ENCODE data around the gene TPP2.

Gene TPP2

DNA sequence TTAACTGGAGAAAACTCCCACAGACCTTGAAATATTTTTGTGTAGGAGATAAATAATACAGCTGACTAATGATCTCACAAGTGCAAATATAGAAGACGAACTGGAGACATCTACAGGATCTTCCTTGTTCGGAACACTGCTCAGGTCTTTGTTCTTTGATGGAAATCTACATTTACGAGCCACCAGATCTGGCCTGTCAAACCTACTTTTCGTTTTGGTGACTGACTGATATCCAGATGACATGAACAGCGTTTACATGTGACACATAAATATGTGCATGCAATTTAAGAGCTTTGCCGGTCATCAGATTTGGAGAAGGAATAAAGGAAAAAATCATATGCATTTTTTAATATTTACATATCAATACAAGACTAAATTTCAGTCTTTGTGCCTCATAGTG is 24.5 kb upstream of the TPP2 start:
- DNase-seq (ENCODE audit: low read depth in 2 of 2) = no peak
- no peak overlapping the region for H3K4me3 ChIP-seq (replicated peaks in 1 of 2; ENCODE audit: low read depth in 2 of 2, low read length in 2 of 2)
- TF ChIP-seq, protein P1, sequence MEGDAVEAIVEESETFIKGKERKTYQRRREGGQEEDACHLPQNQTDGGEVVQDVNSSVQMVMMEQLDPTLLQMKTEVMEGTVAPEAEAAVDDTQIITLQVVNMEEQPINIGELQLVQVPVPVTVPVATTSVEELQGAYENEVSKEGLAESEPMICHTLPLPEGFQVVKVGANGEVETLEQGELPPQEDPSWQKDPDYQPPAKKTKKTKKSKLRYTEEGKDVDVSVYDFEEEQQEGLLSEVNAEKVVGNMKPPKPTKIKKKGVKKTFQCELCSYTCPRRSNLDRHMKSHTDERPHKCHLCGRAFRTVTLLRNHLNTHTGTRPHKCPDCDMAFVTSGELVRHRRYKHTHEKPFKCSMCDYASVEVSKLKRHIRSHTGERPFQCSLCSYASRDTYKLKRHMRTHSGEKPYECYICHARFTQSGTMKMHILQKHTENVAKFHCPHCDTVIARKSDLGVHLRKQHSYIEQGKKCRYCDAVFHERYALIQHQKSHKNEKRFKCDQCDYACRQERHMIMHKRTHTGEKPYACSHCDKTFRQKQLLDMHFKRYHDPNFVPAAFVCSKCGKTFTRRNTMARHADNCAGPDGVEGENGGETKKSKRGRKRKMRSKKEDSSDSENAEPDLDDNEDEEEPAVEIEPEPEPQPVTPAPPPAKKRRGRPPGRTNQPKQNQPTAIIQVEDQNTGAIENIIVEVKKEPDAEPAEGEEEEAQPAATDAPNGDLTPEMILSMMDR (IDR thresholded peaks at IDR 0.05; ENCODE audit: low read depth, low read length) = no peak

DNA sequence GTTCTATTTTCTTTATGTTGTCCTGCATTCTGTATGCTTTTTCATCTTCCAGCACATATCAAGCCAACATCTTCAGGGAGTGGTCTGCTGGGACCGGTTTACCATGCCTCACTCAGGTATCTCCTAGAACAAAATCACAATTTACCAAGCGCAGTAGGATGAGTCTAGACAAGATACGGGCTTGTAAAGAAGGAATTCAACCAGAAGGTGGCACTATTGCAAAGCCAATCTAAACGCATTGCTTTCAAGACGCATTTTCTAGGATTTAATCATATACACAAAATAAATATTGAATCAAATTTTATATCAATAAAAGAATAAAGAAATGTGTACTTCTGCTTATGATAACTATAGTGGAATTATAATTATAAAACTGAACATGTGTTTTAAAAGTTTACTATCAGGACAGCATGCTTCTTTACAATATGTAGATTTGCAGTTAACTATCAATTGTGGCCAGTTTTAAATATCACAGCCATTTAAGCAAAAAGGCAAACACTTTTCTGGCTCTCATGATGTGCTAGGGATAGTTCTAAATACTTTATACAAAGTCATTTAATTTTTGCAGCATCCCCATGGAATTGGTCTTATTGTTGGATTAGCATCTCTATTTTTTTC is 16.1 kb upstream of the TPP2 start:
- no peak overlapping the region for H3K4me3 ChIP-seq (replicated peaks in 1 of 2; ENCODE audit: low read depth in 2 of 2, low read length in 2 of 2)
- DNase-seq (ENCODE audit: low read depth in 2 of 2) = peak; percentile 83 to 88
- TF ChIP-seq, protein P1 (IDR thresholded peaks at IDR 0.05; ENCODE audit: low read depth, low read length) = peak; percentile 63

DNA sequence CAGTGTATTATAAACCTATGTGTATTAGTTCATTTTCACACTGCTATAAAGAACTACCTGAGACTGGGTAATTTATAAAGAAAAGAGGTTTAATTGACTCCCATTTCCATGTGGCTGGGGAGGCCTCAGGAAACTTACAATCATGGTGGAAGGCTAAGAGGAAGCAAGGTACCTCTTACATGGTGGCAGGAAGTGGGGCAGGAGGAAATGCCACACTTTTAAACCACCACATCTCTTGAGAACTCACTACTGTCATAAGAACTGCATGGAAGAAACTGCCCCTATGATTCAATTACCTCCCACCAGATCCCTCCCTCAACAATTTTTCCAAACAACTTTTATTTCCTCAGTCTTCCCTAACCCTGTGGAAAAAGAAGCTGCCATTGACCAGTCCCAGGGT is 14.5 kb upstream of the TPP2 start:
- H3K4me3 ChIP-seq (replicated peaks in 1 of 2; ENCODE audit: low read depth in 2 of 2, low read length in 2 of 2) = no peak overlapping the region
- TF ChIP-seq, protein P1 (IDR thresholded peaks at IDR 0.05; ENCODE audit: low read depth, low read length) = no peak
- DNase-seq (ENCODE audit: low read depth in 2 of 2) = no peak

GRCh38 chr13:102584434-102584833 is 12.4 kb upstream of the TPP2 start:
- TF ChIP-seq, protein P1 (IDR thresholded peaks at IDR 0.05; ENCODE audit: low read depth, low read length) = no peak
- no peak overlapping the region for H3K4me3 ChIP-seq (replicated peaks in 1 of 2; ENCODE audit: low read depth in 2 of 2, low read length in 2 of 2)
- DNase-seq (ENCODE audit: low read depth in 2 of 2) = no peak

DNA sequence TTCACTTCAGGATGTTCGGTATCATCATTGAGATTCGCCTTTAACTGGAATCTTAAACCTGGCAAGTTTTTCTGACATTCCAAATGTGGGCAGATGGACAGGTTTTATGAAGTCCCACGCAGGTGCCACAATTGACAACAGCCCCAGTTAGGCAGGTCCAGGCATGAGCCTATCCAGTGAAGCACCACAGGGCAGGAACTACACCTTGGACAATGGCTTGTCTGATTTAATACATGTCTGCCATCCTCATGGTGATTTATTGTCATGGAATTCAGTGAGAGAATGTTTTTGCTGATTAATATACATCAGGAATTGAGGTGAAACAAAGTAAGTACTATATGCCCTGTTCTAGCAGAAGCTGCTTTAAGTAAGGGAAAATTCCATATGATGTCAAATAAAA is 10.2 kb upstream of the TPP2 start:
- TF ChIP-seq, protein P1 (IDR thresholded peaks at IDR 0.05; ENCODE audit: low read depth, low read length) = no peak
- DNase-seq (ENCODE audit: low read depth in 2 of 2) = no peak
- no peak overlapping the region for H3K4me3 ChIP-seq (replicated peaks in 1 of 2; ENCODE audit: low read depth in 2 of 2, low read length in 2 of 2)

DNA sequence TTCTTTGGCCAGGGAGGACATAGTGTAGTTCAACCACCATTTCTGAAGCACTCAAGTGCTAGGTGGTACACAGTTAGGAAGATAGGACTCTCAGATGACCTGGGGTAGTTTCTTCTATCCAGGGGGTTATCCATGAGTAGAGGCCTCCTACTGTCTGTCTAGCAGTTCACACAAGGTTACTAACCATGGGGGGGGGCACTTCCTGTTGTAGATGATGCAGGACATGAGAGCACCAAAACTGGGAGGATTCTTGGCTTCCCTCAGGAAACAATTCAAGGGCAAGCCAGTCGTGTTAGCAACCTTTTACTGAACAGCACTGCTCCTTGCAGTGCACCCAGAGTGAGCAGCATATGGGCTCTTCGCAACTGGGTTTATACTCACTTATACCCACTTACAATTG is 8.9 kb upstream of the TPP2 start:
- TF ChIP-seq, protein P1 (IDR thresholded peaks at IDR 0.05; ENCODE audit: low read depth, low read length) = no peak
- no peak for DNase-seq (ENCODE audit: low read depth in 2 of 2)
- no peak overlapping the region for H3K4me3 ChIP-seq (replicated peaks in 1 of 2; ENCODE audit: low read depth in 2 of 2, low read length in 2 of 2)

GRCh38 chr13:102589301-102589822 is 7.4 kb upstream of the TPP2 start:
- TF ChIP-seq, protein P1 (IDR thresholded peaks at IDR 0.05; ENCODE audit: low read depth, low read length) = no peak
- no peak for DNase-seq (ENCODE audit: low read depth in 2 of 2)
- no peak overlapping the region for H3K4me3 ChIP-seq (replicated peaks in 1 of 2; ENCODE audit: low read depth in 2 of 2, low read length in 2 of 2)

Data from cardiac fibroblast (primary cell).